ENCODE measurements around the gene DUSP16.
"Not testable (repeated sequence)": the region's sequence is repeated elsewhere in the genome, so short reads cannot be mapped to it uniquely, and the experiment has no call there.

DUSP16 gene

DNA sequence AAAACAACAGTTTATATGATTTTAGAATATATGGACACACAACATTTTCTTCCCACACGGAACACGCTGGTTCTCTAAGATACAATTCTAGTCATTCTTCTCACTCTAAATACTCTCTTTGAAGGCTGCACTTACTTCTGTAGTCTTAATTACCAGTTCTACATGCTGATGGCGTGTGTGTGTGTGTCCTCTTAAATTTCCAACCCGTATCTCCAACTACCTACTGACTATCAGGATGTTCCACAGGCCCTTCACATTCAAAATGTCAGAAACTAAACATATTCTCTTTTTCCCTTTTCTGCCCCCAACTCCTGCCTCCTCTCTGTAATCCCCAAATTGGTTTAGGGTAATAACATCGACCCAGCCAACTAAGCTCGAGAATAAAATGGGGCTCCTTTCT is 75.2 kb downstream of the DUSP16 start:
- DNase-seq: no peak

DNA sequence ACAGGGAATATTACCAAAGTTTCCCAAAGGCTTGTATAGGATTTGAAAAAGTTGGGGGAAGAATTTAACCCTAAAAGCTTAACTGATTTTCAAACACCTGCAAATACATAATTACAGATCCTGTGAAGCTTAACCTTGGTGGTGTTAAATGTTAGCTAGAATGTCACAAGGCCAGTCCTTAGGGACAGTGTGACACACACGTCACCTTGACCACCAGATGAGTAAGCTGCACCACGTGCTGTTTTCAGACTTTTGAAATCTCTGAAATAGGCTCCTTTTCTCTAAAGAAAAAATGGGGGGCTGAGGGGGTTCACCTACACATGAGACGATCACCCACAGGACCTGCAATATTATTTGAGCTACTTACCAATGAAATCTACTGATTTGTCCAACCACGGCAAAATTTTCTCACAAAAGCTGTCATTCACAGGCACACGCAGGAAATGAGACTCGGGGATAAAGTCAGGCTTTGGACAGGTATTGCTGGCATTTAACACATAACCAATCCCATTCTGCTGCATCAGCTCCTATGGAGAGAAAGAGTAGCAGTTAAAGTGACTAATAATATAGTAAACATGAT is 75.9 kb downstream of the DUSP16 start:
- no peak for DNase-seq

DNA sequence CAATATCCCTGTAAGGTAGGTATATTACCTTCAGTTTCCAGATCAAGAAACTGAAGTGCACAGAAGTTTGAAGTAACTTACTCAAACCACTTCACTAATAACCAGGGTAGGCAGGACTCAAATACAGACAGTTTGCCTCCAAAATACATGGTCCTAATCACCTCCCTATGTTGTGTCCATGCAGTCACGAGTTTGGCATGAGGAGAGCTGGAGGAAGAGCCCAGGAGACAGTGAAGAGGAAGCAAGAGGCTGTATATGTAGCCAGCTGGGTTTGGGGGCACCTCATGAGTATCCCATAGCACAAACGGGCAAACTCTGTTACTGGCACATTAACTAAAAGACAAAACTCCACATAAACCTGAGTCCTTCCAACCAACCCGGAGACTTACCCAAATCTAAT is 79.2 kb downstream of the DUSP16 start:
- DNase-seq: no peak

DNA sequence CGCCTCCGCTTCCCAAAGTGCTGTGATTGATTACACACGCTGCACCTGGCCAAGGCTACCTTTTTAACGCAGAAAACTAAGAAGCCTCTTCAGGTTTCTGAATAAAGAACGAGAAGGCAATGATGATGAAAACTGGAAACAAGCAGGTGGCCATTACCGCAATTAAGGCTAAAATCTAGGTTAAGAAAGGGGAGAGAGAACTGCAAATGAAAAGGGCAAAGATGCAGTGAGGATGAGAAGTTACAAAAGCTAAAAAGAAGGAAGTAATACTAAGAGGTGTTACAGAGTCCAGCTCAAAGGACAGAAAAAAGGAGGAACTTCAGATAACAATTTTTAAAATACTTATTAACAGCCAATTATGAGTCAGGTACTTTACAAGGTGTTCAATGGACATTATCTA is 79.7 kb downstream of the DUSP16 start:
- DNase-seq: no peak

DNA sequence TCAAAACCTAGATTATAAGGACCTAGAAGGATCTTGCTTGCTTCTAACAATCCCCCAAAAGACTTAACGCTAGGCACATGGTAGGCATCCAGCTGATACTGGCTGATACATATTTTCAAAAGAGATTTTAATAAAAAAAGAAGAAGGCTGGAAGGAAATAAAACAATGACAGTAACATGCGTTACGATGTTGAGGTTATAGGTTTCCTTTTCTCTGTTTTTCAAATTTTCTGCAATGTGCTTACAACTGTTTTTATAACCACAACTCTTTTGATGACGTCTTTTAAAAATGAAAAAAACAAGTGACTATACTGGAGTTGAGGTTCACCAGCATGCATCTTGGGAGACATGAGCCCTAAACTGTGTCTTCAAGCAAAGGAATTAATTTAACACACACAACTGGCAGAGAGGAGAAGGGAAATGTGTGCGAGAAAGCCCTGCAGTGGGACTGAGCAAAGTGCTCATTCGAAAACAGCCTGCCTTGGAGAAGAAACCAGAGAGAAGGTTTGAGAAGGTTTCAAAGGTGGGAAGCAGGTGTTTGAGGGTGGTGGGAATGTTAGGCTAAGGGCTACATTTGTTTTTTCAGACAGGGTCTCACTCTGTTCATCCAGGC is 80.4 kb downstream of the DUSP16 start:
- DNase-seq: no peak

DNA sequence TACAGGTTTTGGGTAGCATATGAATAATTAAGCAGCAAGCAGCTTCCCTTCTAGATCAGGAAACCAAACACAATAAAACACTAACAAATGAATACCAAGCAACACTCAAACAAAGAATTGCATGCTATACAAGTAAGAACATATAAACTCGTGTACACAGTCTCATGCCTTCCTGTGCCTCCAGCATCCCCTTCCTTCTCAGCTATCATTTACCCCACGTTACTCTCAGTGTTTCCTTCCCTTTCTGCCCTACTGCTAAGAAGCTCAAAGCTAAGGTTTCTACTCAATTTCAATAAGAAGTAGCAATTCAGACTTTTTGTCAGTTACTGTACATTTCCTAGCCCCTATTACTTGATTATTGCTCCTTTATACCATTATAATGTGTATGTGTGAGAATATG is 81.0 kb downstream of the DUSP16 start:
- peak; percentile 3 for DNase-seq

DNA sequence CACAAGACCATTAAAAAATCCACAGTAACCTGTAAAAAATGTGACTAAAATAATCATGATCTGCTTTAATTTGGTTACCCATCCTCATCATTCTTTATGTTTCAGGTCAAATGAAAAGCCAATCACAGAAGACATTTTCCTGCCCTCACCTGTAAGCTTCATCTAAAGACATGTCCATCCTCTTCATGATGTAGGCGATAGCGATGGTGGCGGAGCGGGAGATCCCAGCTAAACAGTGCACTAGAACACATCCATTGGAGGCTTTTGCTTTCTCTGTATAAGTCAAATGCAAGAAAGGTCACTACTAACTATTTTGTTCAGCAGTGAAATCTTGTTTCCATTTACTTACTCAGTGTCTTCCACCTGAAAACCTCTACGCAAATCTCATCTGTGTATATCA is 82.6 kb downstream of the DUSP16 start:
- no peak for DNase-seq

DNA sequence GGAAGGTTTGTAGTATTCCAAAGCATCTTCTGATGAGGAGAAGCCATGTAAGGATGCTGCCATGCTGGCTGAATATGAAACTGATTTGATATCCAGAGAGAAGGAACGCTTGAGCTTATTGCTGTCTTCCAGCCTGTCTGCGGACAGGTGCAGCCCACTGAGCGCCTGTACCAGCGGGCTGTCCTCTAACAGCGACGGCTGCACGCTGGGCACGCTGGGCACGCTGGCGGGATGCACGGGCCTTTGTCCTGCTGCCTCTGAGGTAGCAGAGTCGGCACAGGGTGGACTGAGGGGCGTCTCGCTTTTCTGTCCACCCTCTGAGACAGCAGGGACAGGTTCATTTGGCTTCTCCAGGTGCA is 85.2 kb downstream of the DUSP16 start:
- no peak for DNase-seq

DNA sequence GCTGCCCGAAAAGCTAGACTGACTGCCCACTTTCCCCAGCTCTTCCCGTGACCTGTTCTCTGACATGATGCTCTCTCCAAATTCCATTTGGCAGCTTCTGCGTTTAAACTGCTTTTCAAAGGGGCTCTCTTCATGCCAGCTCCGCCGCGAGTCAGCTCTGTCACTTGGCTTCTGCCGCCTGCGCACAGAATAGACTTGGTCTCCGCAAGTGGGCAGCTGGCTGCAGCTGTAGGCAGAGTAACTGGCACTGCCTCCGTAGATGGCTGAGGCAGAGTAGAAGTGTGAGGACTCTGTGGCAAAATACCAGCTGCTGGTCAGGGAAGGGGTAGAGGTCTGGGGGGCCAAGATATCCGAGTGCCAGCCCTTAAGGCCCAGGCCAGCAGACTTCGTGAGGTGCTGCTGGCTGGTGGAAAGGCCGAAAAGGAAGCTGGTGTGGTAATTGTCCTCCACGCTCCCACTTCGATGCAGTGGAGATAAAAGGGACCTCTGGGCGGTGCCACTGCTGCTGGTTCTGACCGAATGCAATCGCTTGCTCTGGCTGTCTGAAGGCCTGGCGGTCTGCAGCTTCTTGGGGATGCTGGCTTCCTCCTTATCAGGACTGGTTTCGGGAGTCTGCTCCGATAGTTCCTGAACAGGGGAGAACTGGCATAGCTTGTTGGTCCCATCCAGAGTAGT is 85.7 kb downstream of the DUSP16 start:
- no peak for DNase-seq

DNA sequence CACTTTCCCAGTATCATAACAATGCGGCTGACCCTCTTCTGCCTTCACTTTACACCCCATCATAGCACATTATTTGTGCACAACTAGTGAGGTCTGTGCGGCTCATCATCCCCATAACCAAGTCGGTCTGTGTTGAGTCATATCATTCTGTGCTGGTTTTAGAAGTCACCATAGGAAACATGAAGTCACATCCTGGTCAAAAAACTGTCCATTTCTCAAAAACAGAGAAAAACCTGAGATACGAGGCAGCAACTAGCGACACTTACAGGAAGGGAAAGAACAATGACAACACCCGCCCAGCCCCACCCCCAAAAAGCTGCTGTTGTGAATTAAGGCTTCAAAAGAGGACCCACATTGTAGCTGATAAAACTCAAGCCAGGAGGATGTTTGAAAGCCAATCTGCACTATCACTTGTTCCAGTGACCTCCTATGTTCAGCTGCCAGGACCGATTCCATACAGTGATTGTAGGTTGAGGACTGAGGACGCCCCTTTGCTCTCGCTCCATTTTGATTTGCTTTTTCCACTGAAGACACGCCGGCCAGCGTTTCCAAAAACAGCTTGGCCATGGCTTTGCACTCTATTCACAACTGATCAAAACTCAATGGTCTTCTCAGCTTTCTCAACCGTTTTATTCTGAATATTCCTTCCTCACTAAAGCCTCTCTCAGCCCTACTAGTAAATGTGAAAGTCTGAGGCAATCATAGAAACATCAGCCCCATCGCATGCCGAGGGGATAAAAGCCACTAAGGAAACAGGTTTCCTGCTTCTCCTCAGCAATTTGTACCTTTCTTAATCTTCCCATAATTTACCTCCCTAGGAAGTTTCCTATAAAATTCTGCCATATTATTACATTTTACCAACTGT is 87.5 kb downstream of the DUSP16 start:
- no peak for DNase-seq

DNA sequence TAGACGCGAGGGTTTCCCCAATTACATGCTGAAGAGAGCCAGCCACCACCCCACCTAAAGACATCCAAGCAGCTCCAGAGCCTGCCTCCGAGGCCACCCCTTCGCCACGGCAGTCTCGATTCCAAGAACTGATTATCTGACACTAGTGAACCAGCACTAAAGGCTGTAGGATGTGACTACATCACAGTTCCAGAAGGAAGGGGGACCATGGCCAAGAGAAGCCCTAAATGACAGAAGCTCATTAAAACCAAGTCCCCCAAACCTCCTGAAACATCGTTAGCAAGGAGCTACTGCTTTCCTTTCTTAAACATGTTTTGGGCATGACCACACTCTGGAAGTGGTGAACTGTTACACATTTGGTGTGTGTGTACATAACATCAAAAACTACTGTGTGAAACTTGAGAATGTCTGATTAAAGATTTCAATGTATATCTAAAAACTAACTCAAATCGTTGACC is 88.2 kb downstream of the DUSP16 start:
- DNase-seq: no peak

DNA sequence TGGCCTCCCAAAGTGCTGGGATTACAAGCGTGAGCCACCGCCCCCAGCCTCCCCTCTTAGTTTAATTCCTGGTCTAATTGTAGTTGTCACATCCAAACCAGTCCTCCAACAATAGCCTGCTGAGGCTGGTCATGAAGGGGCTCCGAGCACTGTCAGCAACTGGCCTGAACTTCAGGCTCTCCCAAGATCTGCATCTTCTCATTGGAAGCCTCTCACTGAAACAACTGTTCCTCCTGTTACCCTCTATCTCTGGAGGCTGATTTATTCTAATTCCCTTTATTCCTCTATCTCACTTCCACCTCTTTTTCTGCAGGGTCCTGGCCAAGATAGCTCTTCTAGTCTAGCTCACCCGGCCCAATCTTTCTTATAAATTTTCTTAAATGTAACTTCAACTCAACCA is 89.4 kb downstream of the DUSP16 start:
- no peak for DNase-seq

DNA sequence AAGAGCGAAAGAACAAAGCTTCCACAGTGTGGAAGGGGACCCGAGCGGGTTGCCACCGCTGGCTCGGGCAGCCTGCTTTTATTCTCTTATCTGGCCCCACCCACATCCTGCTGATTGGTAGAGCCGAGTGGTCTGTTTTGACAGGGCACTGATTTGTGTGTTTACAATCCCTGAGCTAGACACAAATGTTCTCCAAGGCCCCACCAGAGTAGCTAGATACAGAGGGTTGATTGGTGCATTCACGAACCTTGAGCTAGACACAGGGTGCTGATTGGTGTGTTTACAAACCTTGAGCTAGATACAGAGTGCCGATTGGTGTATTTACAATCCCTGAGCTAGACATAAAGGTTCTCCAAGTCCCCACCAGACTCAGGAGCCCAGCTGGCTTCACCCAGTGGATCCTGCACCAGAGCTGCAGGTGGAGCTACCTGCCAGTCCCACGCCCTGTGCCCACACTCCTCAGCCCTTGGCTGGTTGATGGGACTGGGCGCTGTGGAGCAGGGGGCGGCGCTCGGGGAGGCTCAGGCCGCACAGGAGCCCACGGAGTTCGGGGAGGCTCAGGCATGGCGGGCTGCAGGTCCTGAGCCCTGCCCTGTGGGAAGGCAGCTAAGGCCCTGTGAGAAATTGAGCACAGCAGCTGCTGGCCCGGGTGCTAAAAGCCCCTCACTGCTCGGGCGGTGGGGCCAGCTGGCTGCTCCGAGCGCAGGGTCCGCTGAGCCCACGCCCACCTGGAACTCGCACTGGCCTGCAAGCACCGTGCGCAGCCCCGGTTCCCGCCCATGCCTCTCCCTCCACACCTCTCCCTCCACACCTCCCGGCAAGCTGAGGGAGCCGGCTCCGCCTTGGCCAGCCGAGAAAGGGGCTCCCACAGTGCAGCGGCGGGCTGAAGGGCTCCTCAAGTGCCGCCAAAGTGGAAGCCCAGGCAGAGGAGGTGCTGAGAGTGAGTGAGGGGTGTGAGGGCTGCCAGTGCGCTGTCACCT is 90.4 kb downstream of the DUSP16 start:
- not testable (repeated sequence) for DNase-seq

DNA sequence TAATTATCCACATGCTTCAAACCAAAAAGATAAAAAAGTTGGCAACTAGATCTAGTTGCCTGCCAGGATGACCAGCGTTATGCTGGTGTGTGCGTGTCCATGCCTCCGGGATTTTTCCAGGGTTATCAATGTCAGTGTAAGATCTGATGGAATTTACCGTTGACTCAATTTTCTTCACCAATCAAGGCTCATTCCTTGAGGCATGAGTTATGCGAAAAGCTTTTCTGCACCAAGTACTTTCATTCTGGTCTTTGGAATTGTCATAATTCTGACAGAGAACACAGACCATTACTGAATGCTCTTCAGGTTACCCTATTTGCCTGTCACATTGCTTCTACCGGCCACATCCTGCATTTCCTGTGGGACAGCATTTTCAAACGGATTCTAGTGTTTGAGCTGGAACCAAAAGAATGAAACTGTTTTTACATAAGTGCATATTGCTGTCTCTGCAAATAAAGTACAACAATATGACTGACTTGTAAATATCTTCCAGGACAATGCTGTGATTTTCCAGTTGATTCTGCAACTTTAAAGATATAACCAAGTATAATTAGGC is 91.8 kb downstream of the DUSP16 start:
- no peak for DNase-seq

DNA sequence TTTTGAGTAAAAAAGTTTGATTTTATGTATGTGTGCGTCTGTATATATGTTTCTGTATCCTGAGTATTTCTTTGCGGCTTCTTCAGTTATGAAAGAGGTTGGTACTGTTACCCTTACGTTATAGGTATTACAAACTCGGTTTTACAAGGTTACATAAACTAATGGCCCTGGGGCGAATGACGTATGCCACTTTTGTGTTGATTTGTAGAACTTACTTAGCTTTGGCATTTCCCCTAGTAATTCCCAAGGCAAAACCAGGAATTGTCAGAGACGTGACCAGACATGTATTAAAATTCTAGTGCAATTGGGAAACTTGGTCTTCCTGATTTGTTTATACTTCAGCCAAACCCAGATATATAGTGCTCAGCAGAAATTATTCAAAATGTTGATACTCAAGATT is 93.3 kb downstream of the DUSP16 start:
- no peak for DNase-seq

DNA sequence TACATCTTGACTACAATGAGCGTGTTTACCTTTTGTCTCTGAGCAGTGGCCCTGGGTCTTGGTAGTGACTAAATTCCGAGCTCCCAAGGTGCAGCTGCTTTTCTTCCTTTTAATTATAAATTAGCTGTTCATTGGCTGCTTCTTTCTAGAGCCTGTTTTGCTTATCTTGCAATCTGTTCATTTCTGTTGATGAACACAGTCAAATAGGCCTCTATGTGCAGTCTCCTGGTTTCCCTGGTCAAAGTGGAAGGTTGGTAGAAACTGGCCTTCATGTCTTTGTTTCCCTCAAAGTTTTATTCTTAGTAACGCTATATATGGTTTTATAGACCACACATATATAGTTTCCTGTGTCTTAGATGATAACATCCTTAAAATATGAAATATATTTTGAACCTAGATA is 94.1 kb downstream of the DUSP16 start:
- DNase-seq: no peak

DNA sequence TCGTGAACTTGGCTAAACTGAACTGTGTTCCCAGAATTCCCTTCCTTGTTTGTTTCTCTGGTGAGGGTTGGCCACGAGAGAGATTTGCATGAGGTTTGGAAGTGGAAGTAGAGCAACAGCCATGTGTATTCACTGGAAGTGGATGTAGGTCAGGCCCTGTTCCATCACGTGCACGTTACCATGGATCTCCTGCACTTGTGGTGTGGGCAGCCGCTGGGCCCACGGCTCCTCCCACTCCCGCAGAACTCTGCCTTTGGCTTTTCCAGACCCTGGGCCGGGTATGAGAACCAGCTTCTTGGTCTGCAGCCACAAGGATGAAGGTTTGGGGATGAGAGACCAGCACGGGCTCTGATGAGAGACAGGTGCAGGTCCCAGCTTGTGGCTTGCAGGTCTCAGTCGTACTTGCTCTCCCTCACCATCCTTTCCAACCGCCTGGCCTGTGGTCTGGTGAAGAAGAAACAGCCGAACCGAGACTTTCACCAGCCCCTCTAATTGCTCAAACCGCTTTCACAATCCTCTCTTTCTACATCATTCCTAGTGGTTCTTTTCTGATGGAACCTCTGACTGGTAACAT is 94.9 kb downstream of the DUSP16 start:
- no peak for DNase-seq

DNA sequence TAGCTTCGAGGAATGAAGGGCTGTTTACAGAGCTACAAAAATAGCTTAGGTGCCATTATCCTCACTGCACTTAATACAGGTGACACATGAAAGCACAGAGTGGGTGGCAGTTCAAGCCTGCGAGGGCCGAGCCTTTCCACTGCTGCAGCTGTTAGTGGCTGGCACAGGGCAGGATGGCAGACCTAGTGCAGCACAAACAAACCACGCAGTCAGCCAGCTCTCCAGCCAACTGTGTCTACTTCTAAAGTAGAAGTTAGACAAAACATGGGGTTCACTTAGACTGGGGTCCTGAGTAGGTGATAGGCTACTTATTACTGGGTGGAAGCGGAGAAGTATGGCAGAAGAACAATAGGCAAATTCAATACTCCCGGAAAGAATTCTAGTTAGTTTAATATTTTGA is 95.4 kb downstream of the DUSP16 start:
- DNase-seq: no peak

DNA sequence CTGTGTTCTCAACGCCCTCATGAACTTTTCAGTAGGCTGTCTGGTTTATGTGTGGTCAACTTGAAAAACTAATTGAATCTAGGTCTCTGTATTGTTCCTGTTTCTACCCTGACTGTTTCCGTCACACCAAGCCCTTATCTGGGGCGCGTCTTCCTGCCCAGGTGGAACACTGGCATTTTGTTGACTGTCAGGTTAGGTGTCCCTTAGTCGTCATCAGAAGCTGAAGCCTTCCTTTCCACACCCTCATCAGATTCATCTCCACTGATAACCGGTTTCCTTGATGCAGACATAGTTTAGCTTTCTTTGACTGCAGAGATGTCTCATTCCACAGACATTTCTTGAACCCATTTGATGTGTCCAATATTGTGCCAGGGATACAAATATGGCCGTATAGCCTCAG is 96.5 kb downstream of the DUSP16 start:
- no peak for DNase-seq

DNA sequence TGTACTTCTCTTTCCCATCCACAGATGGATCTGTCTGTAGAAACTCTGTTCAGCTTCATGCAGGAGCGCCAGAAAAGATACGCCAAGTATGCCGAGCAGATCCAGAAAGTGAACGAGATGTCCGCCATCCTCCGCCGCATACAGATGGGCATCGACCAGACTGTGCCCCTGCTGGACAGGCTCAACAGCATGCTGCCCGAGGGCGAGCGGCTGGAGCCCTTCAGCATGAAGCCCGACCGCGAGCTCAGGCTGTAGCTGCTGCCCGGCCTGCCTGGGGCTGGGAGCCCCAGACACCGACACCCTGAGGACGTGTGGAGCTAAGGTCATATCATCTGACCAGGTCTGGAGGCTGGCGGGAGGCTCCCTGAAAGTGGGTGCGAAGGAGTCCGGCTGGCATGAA is 97.1 kb downstream of the DUSP16 start:
- DNase-seq: no peak

DNA sequence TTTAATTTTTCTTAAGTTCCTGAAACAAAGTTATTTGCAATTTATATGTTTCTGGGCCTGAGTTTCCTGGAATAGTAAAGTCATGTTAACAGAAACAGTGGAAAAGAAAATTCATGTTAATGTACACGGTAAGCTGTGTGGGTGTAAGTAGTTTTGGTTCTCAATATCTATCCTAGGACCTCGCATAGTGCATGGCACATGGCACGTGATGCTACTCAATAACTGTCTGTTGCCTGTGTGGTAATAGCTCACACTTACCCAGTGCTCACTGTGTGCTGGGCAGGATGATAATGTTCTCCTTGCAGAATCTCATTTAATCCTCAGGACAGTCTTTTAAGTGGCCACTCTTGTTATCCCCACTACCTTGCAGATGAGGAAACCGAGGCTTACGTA is 100.7 kb downstream of the DUSP16 start:
- DNase-seq: no peak
